SU-DHL-6 (cell line): ENCODE measurements around the gene G0S2.

ENCODE experiments used
- EZH2phosphoT487 ChIP-seq: fragments of 200-600 bp; sonication (generic), shearing (Covaris generic); conservative IDR thresholded peaks from 2 replicates; pipeline ENCODE4 v1.6.1; 2018; ENCODE audit warnings: mild to moderate bottlenecking, antibody characterized with exemption, low read length, moderate library complexity, mixed read lengths
- TF ChIP-seq, protein P1 (sequence below): fragments of 200-600 bp; sonication (generic); IDR thresholded peaks from one replicate; pipeline ENCODE4 v1.5.1; 2017; ENCODE audit warnings: antibody characterized with exemption, mild to moderate bottlenecking, low read length, moderate library complexity; ENCODE audit not compliant: insufficient read depth, poor library complexity, severe bottlenecking

DNA sequence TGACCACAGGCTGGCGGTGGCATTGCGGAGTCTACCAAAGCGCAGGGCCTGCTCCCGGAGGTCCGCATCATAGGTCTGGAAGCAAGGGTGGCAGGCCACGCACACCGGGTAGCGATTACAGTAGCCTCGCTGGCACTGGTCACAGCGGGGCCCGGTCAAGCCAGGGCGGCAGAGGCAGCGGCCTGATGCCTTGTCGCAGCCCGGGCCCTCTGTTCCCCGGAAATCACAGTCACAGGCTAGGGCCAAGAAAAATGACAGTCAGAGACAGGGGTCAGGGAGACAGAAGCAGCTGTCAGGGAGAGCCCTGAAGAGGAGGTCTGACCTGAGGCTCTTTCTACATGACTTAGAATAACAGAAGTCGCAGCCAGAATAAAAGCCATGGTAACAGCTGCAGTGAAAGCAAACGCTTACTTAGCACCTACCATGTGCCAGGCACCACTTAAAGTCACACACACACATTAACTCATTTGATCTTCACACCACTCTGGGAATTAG, 49.4 kb upstream of the G0S2 start:
- TF ChIP-seq, protein P1, sequence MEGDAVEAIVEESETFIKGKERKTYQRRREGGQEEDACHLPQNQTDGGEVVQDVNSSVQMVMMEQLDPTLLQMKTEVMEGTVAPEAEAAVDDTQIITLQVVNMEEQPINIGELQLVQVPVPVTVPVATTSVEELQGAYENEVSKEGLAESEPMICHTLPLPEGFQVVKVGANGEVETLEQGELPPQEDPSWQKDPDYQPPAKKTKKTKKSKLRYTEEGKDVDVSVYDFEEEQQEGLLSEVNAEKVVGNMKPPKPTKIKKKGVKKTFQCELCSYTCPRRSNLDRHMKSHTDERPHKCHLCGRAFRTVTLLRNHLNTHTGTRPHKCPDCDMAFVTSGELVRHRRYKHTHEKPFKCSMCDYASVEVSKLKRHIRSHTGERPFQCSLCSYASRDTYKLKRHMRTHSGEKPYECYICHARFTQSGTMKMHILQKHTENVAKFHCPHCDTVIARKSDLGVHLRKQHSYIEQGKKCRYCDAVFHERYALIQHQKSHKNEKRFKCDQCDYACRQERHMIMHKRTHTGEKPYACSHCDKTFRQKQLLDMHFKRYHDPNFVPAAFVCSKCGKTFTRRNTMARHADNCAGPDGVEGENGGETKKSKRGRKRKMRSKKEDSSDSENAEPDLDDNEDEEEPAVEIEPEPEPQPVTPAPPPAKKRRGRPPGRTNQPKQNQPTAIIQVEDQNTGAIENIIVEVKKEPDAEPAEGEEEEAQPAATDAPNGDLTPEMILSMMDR: no peak
- TF ChIP-seq EZH2phosphoT487: no peak
